Measurements from ENCODE around the gene EPN3.

Gene EPN3

GRCh38 chr17:50487213-50488096 is 45.1 kb upstream of the EPN3 start:
- H3K27ac ChIP-seq (ENCODE audit: low read depth, low read length): no peak overlapping the region
- no peak overlapping the region for H2AFZ ChIP-seq (ENCODE audit: low read depth, low read length, severe bottlenecking)
- TF ChIP-seq EZH2phosphoT487 (conservative IDR thresholded peaks at IDR 0.05; ENCODE audit: low read length) (no peak), CTCF (IDR thresholded peaks at IDR 0.05; ENCODE audit: insufficient read depth, low read length, poor library complexity, severe bottlenecking) (no peak)

GRCh38 chr17:50488880-50489279 is 43.7 kb upstream of the EPN3 start:
- H2AFZ ChIP-seq (ENCODE audit: low read depth, low read length, severe bottlenecking): no peak overlapping the region
- H3K27me3 ChIP-seq (ENCODE audit: low read length): no peaks in the 10 kb centered on the region
- H3K27ac ChIP-seq (ENCODE audit: low read depth, low read length): no peak overlapping the region
- no peaks in the 10 kb centered on the region for H3K9me3 ChIP-seq (ENCODE audit: insufficient read depth, low read length)
- no peak overlapping the region for H3K4me2 ChIP-seq (ENCODE audit: low read depth, low read length, poor library complexity, severe bottlenecking)
- H3F3A ChIP-seq (ENCODE audit: insufficient read depth): no peaks in the 10 kb centered on the region
- H3K36me3 ChIP-seq (ENCODE audit: low read length): no peaks in the 10 kb centered on the region
- no peak overlapping the region for H3K4me3 ChIP-seq (ENCODE audit: insufficient read depth, low read length, poor library complexity, severe bottlenecking)
- no peaks in the 10 kb centered on the region for H3K9me2 ChIP-seq (replicated peaks; ENCODE audit: insufficient read depth, low read length)
- H3K9ac ChIP-seq (ENCODE audit: low read length): no peak overlapping the region
- no peaks in the 10 kb centered on the region for H4K20me1 ChIP-seq (ENCODE audit: low read depth, low read length)
- H3K79me2 ChIP-seq (ENCODE audit: insufficient read depth, low read length): no peaks in the 10 kb centered on the region
- TF ChIP-seq CTCF (IDR thresholded peaks at IDR 0.05; ENCODE audit: insufficient read depth, low read length, poor library complexity, severe bottlenecking): no peak

More at GRCh38 chr17:50487213-50488096, 45.1 kb upstream of the EPN3 start:
- Histone ChIP-seq H3K9me2 (replicated peaks; ENCODE audit: insufficient read depth, low read length) (no peaks in the 10 kb centered on the region), H4K20me1 (ENCODE audit: low read depth, low read length) (no peaks in the 10 kb centered on the region), H3F3A (ENCODE audit: insufficient read depth) (no peaks in the 10 kb centered on the region), H3K4me2 (ENCODE audit: low read depth, low read length, poor library complexity, severe bottlenecking) (no peak overlapping the region), H3K9ac (ENCODE audit: low read length) (no peak overlapping the region), H3K27me3 (ENCODE audit: low read length) (no peaks in the 10 kb centered on the region), H3K9me3 (ENCODE audit: insufficient read depth, low read length) (no peaks in the 10 kb centered on the region), H3K79me2 (ENCODE audit: insufficient read depth, low read length) (no peaks in the 10 kb centered on the region), H3K36me3 (ENCODE audit: low read length) (no peaks in the 10 kb centered on the region), H3K4me3 (ENCODE audit: insufficient read depth, low read length, poor library complexity, severe bottlenecking) (no peak overlapping the region)

GRCh38 chr17:50491505-50491904 is 41.0 kb upstream of the EPN3 start:
- Histone ChIP-seq H3K9me3 (ENCODE audit: insufficient read depth, low read length) (no peaks in the 10 kb centered on the region), H3K27ac (ENCODE audit: low read depth, low read length) (no peak overlapping the region), H3K9ac (ENCODE audit: low read length) (no peak overlapping the region), H3K4me3 (ENCODE audit: insufficient read depth, low read length, poor library complexity, severe bottlenecking) (no peak overlapping the region), H3F3A (ENCODE audit: insufficient read depth) (no peaks in the 10 kb centered on the region), H3K79me2 (ENCODE audit: insufficient read depth, low read length) (no peaks in the 10 kb centered on the region), H3K9me2 (replicated peaks; ENCODE audit: insufficient read depth, low read length) (no peaks in the 10 kb centered on the region), H3K27me3 (ENCODE audit: low read length) (no peaks in the 10 kb centered on the region), H3K4me2 (ENCODE audit: low read depth, low read length, poor library complexity, severe bottlenecking) (no peak overlapping the region), H3K36me3 (ENCODE audit: low read length) (no peaks in the 10 kb centered on the region), H2AFZ (ENCODE audit: low read depth, low read length, severe bottlenecking) (no peak overlapping the region), H4K20me1 (ENCODE audit: low read depth, low read length) (no peaks in the 10 kb centered on the region)
- no peak for TF ChIP-seq CTCF (IDR thresholded peaks at IDR 0.05; ENCODE audit: insufficient read depth, low read length, poor library complexity, severe bottlenecking)
- TF ChIP-seq EZH2phosphoT487 (conservative IDR thresholded peaks at IDR 0.05; ENCODE audit: low read length): no peak
